DND-41 (cell line): ENCODE measurements around the gene TXNDC11.

ENCODE experiments used
- ATAC-seq: fragments of 200-7000 bp; cut with Tn5 transposase; 3 replicates; pipeline ENCODE4 v1.9.1; 2021; ENCODE audit warnings: low read depth; ENCODE audit not compliant: insufficient read depth
- DNase-seq: peaks from one replicate; pipeline ENCODE4 v3.0.0-alpha.2; 2020
- H2AFZ ChIP-seq: 2 replicates; pipeline ENCODE4 v1.6.0; 2012; ENCODE audit warnings: low read depth, low read length
- H3K27ac ChIP-seq: 2 replicates; pipeline ENCODE4 v1.5.1; 2012; ENCODE audit warnings: low read length, inconsistent platforms
- H3K27me3 ChIP-seq: fragments of 200-600 bp; sonication (generic); 2 replicates; pipeline ENCODE4 v1.6.0; 2012; ENCODE audit warnings: low read length, mild to moderate bottlenecking, inconsistent platforms; ENCODE audit not compliant: insufficient read depth, poor library complexity
- H3K36me3 ChIP-seq: 2 replicates; pipeline ENCODE4 v1.5.1; 2012; ENCODE audit warnings: low read length, inconsistent platforms; ENCODE audit not compliant: insufficient read depth
- H3K4me1 ChIP-seq: 2 replicates; pipeline ENCODE4 v1.5.1; 2012; ENCODE audit warnings: mild to moderate bottlenecking, low read length; ENCODE audit not compliant: insufficient read depth
- H3K4me2 ChIP-seq: 2 replicates; pipeline ENCODE4 v1.6.0; 2012; ENCODE audit warnings: mild to moderate bottlenecking, moderate library complexity, low read length, inconsistent platforms; ENCODE audit not compliant: insufficient read depth
- H3K4me3 ChIP-seq, 2 experiments: fragments of 200-600 bp in 1 of 2; shearing (Covaris generic) in 1 of 2; 2 replicates each; pipeline ENCODE4 v1.5.1; 2012 to 2016; ENCODE audit warnings: inconsistent platforms in 2 of 2, low read length in 2 of 2, mild to moderate bottlenecking in 2 of 2, low read depth in 1 of 2, moderate library complexity in 1 of 2
- H3K79me2 ChIP-seq: 2 replicates; pipeline ENCODE4 v1.6.0; 2012; ENCODE audit warnings: low read length, inconsistent platforms; ENCODE audit not compliant: insufficient read depth
- H3K9ac ChIP-seq: 2 replicates; pipeline ENCODE4 v1.6.0; 2012; ENCODE audit warnings: low read depth, mild to moderate bottlenecking, inconsistent platforms, low read length, moderate library complexity
- H3K9me3 ChIP-seq: 2 replicates; pipeline ENCODE4 v1.5.1; 2012; ENCODE audit warnings: low read length, moderate library complexity, mild to moderate bottlenecking, inconsistent platforms; ENCODE audit not compliant: insufficient read depth, severe bottlenecking
- H4K20me1 ChIP-seq: 2 replicates; pipeline ENCODE4 v1.6.0; 2012; ENCODE audit warnings: low read length; ENCODE audit not compliant: insufficient read depth
- EZH2 ChIP-seq: IDR thresholded peaks from 3 replicates; pipeline ENCODE4 v1.6.1; 2012; ENCODE audit warnings: borderline replicate concordance, low read depth, mild to moderate bottlenecking, moderate library complexity, low read length, inconsistent platforms; ENCODE audit not compliant: severe bottlenecking
- TF ChIP-seq, protein P1 (sequence below): IDR thresholded peaks from 2 replicates; pipeline ENCODE4 v1.5.1; 2012; ENCODE audit warnings: borderline replicate concordance, low read length, moderate library complexity, mild to moderate bottlenecking; ENCODE audit not compliant: poor library complexity, severe bottlenecking; ENCODE audit errors: extremely low read depth

TXNDC11 gene

DNA sequence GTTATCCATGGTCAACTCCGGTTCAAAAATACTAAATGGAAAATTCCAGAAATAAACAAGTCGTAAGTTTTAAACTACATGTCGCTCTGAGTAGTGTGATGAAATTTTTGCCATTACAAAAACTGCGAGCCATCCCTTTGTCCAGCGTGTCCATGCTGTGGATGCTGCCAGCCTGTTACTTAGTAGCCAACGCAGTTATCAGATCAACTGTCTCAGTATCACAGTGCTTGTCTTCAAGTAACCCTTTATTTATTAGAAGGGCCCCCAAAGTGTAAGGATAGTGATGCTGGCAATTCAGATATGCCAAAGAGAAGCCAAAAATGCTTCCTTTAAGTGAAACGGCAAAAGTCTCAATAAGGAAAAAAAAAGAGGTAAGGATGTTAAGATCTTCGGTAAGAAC lies 50.5 kb downstream of the TXNDC11 start:
- Histone ChIP-seq H2AFZ (no peak overlapping the region), H3K9ac (no peak overlapping the region), H3K4me1 (no peaks in the 10 kb centered on the region), H3K4me3 (no peak overlapping the region), H3K79me2 (no peaks in the 10 kb centered on the region), H3K27ac (no peak overlapping the region), H4K20me1 (peaks cover 7% of the 10 kb centered on the region; the same call in 1 of the 2 replicates), H3K9me3 (no peaks in the 10 kb centered on the region), H3K4me2 (no peak overlapping the region), H3K36me3 (peaks cover 80% of the 10 kb centered on the region), H3K27me3 (no peaks in the 10 kb centered on the region)
- DNase-seq (no peak), ATAC-seq (no peak)
- TF ChIP-seq, protein P1, sequence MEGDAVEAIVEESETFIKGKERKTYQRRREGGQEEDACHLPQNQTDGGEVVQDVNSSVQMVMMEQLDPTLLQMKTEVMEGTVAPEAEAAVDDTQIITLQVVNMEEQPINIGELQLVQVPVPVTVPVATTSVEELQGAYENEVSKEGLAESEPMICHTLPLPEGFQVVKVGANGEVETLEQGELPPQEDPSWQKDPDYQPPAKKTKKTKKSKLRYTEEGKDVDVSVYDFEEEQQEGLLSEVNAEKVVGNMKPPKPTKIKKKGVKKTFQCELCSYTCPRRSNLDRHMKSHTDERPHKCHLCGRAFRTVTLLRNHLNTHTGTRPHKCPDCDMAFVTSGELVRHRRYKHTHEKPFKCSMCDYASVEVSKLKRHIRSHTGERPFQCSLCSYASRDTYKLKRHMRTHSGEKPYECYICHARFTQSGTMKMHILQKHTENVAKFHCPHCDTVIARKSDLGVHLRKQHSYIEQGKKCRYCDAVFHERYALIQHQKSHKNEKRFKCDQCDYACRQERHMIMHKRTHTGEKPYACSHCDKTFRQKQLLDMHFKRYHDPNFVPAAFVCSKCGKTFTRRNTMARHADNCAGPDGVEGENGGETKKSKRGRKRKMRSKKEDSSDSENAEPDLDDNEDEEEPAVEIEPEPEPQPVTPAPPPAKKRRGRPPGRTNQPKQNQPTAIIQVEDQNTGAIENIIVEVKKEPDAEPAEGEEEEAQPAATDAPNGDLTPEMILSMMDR: no peak
- TF ChIP-seq EZH2: no peak

DNA sequence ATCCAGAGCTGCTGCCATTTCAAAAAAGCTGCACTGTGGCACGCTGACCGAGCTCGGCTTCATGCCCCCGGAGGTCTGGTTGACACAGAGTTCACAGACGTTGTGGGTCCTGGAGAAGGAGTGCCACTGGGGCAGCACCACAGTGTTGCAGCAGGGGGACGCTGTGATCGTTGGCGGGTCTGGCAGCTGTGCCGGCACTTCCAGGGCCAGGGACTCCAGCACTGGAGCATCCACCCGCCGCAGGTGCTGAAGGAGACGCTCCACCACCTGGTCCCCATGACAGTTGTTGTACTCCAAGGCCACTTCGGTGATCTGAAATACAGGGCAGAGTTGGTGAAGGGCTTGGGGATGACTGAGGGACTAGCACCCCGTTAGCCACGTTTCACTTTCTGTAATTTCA lies 50.9 kb downstream of the TXNDC11 start:
- Histone ChIP-seq H3K9me3 (no peaks in the 10 kb centered on the region), H3K79me2 (no peaks in the 10 kb centered on the region), H3K36me3 (peaks cover 80% of the 10 kb centered on the region), H3K9ac (no peak overlapping the region), H3K4me2 (no peak overlapping the region), H3K27ac (no peak overlapping the region), H3K4me3 (no peak overlapping the region), H2AFZ (no peak overlapping the region), H4K20me1 (peaks cover 7% of the 10 kb centered on the region; the same call in 1 of the 2 replicates), H3K4me1 (no peaks in the 10 kb centered on the region), H3K27me3 (no peaks in the 10 kb centered on the region)
- TF ChIP-seq, protein P1: no peak
- no peak for TF ChIP-seq EZH2
- DNase-seq (no peak), ATAC-seq (no peak)

DNA sequence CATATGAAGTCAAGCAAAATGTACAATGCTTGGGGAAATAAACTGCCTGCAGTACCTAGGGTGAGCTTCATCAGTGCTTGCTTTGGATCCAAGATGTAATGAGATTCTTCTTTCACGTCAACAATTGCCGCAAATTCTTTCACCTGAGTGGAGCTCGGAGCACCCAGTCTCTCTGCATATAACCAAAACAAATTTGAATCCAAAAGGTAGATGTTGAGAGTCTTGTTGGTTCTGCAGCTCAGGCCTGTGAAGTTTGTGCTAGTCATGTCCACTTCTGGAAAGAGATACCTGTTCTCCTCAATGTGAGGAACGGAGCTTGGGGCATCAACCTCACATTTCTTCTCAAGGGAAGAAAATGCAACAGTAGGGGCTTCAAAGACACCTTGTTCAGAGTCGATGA lies 51.4 kb downstream of the TXNDC11 start:
- H3K4me2 ChIP-seq: no peak overlapping the region
- no peak overlapping the region for H2AFZ ChIP-seq
- H3K4me3 ChIP-seq: no peak overlapping the region
- no peak overlapping the region for H3K9ac ChIP-seq
- no peaks in the 10 kb centered on the region for H3K9me3 ChIP-seq
- TF ChIP-seq, protein P1: no peak
- no peak for TF ChIP-seq EZH2
- no peak overlapping the region for H3K27ac ChIP-seq
- H3K36me3 ChIP-seq: peaks cover 80% of the 10 kb centered on the region
- ATAC-seq: no peak
- no peaks in the 10 kb centered on the region for H3K27me3 ChIP-seq
- no peak for DNase-seq
- H3K4me1 ChIP-seq: no peaks in the 10 kb centered on the region
- peaks cover 7% of the 10 kb centered on the region; the same call in 1 of the 2 replicates for H4K20me1 ChIP-seq
- H3K79me2 ChIP-seq: no peaks in the 10 kb centered on the region
